ENCODE data around the gene KIF25. TPM values are rescaled to one million over a fixed set of nuclear protein-coding genes. Genes with fewer than 3 reads are reported as not detected.

Gene KIF25
- polyA plus RNA-seq, 1 donor from 2014 or later: not detected

- Histone ChIP-seq H3K27ac (ENCODE audit: low read length) (no peak overlapping the region), H3K27me3 (ENCODE audit: insufficient read depth, low read depth, low read length) (no peaks in the 10 kb centered on the region), H3K9me3 (ENCODE audit: low read length) (no peaks in the 10 kb centered on the region), H3K4me2 (ENCODE audit: low read length) (no peak overlapping the region), H3K4me3 (ENCODE audit: low read length) (no peak overlapping the region), H2AFZ (ENCODE audit: low read depth, low read length) (no peak overlapping the region), H4K20me1 (ENCODE audit: insufficient read depth) (no peaks in the 10 kb centered on the region), H3F3A (ENCODE audit: insufficient read depth, low read length, poor library complexity, severe bottlenecking) (no peaks in the 10 kb centered on the region), H3K9me2 (ENCODE audit: insufficient read depth, low read length) (no peaks in the 10 kb centered on the region), H3K79me2 (replicated peaks; ENCODE audit: insufficient read depth, low read length) (no peaks in the 10 kb centered on the region), H3K9ac (ENCODE audit: low read length) (no peak overlapping the region), H3K36me3 (ENCODE audit: insufficient read depth, low read length) (no peaks in the 10 kb centered on the region)
- TF ChIP-seq REST (IDR thresholded peaks at IDR 0.05; ENCODE audit: borderline replicate concordance) (no peak), EZH2 (IDR thresholded peaks at IDR 0.05; ENCODE audit: borderline replicate concordance, insufficient read depth, low read length, poor library complexity, severe bottlenecking) (no peak), EP300 (conservative IDR thresholded peaks at IDR 0.05; ENCODE audit: poor library complexity, severe bottlenecking) (no peak), POLR2AphosphoS5 (IDR thresholded peaks at IDR 0.05) (no peak), RAD21 (conservative IDR thresholded peaks at IDR 0.05) (no peak), MXI1 (conservative IDR thresholded peaks at IDR 0.05; ENCODE audit: poor library complexity, severe bottlenecking) (no peak), TAF1 (IDR thresholded peaks at IDR 0.05; ENCODE audit: low read depth) (no peak), SMC3 (conservative IDR thresholded peaks at IDR 0.05; ENCODE audit: poor library complexity) (no peak)
- TF ChIP-seq, protein P1, sequence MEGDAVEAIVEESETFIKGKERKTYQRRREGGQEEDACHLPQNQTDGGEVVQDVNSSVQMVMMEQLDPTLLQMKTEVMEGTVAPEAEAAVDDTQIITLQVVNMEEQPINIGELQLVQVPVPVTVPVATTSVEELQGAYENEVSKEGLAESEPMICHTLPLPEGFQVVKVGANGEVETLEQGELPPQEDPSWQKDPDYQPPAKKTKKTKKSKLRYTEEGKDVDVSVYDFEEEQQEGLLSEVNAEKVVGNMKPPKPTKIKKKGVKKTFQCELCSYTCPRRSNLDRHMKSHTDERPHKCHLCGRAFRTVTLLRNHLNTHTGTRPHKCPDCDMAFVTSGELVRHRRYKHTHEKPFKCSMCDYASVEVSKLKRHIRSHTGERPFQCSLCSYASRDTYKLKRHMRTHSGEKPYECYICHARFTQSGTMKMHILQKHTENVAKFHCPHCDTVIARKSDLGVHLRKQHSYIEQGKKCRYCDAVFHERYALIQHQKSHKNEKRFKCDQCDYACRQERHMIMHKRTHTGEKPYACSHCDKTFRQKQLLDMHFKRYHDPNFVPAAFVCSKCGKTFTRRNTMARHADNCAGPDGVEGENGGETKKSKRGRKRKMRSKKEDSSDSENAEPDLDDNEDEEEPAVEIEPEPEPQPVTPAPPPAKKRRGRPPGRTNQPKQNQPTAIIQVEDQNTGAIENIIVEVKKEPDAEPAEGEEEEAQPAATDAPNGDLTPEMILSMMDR (IDR thresholded peaks at IDR 0.05; ENCODE audit: poor library complexity, severe bottlenecking): no peak
Measured at GRCh38 chr6:168086616-168087015, 89.1 kb downstream of the KIF25 start.

DNA sequence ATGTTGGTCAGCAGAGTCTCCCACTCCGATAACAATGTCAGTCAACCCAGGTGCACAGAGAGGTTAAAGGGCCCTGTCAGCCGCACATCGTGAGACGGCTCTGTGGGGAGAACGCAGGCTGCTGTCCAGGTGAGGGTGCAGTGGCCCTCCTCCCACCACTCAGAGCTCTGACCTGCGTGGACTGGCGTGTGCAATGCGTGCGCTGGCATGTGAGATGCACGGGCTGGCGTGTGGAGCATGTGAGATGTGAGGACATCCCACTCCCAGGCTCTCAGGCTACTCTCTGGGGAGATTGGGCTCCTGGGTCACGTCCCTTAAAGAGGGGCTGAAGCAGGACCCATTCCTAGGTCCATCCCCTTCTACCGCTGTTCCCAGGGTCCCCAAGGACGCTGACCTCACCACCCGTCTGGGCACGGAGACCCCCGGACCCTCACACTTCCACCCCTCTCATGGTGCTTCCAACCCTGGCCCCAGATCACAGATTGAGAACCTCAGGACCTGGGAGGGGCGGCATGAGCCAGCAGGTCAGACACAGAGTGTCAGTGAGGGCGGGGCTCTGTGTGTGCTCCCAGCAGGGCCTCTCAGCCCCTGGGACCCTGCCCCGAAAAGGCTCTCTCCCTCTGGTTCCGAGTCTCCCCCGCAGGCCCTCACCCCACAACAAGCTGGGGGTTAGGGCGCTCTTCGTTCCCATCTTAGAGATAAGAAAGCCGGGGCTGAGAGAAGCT, 90.1 kb downstream of the KIF25 start:
- no peak overlapping the region for H2AFZ ChIP-seq (ENCODE audit: low read depth, low read length)
- no peak overlapping the region for H3K27ac ChIP-seq (ENCODE audit: low read length)
- H3K9me2 ChIP-seq (ENCODE audit: insufficient read depth, low read length): no peaks in the 10 kb centered on the region
- no peak overlapping the region for H3K4me2 ChIP-seq (ENCODE audit: low read length)
- H3K9me3 ChIP-seq (ENCODE audit: low read length): no peaks in the 10 kb centered on the region
- TF ChIP-seq EZH2 (IDR thresholded peaks at IDR 0.05; ENCODE audit: borderline replicate concordance, insufficient read depth, low read length, poor library complexity, severe bottlenecking) (no peak), EP300 (conservative IDR thresholded peaks at IDR 0.05; ENCODE audit: poor library complexity, severe bottlenecking) (no peak), MXI1 (conservative IDR thresholded peaks at IDR 0.05; ENCODE audit: poor library complexity, severe bottlenecking) (no peak), REST (IDR thresholded peaks at IDR 0.05; ENCODE audit: borderline replicate concordance) (no peak), SMC3 (conservative IDR thresholded peaks at IDR 0.05; ENCODE audit: poor library complexity) (no peak), TAF1 (IDR thresholded peaks at IDR 0.05; ENCODE audit: low read depth) (no peak), POLR2AphosphoS5 (IDR thresholded peaks at IDR 0.05) (no peak), RAD21 (conservative IDR thresholded peaks at IDR 0.05) (no peak)
- TF ChIP-seq, protein P1 (IDR thresholded peaks at IDR 0.05; ENCODE audit: poor library complexity, severe bottlenecking): no peak
- no peaks in the 10 kb centered on the region for H3F3A ChIP-seq (ENCODE audit: insufficient read depth, low read length, poor library complexity, severe bottlenecking)
- H3K4me3 ChIP-seq (ENCODE audit: low read length): no peak overlapping the region
- H3K36me3 ChIP-seq (ENCODE audit: insufficient read depth, low read length): no peaks in the 10 kb centered on the region
- H3K9ac ChIP-seq (ENCODE audit: low read length): no peak overlapping the region
- no peaks in the 10 kb centered on the region for H3K79me2 ChIP-seq (replicated peaks; ENCODE audit: insufficient read depth, low read length)
- no peaks in the 10 kb centered on the region for H4K20me1 ChIP-seq (ENCODE audit: insufficient read depth)
- no peaks in the 10 kb centered on the region for H3K27me3 ChIP-seq (ENCODE audit: insufficient read depth, low read depth, low read length)
